HS-27A (cell line): Measurements from ENCODE around the gene RNF167.
A peak's percentile ranks its signal among the peaks of the same experiment; 100 is the strongest.

Source experiments
- DNase-seq: peaks from one replicate; pipeline ENCODE4 v3.0.0-alpha.2; 2012; ENCODE audit warnings: low read depth, missing footprints

RNF167 gene

DNA sequence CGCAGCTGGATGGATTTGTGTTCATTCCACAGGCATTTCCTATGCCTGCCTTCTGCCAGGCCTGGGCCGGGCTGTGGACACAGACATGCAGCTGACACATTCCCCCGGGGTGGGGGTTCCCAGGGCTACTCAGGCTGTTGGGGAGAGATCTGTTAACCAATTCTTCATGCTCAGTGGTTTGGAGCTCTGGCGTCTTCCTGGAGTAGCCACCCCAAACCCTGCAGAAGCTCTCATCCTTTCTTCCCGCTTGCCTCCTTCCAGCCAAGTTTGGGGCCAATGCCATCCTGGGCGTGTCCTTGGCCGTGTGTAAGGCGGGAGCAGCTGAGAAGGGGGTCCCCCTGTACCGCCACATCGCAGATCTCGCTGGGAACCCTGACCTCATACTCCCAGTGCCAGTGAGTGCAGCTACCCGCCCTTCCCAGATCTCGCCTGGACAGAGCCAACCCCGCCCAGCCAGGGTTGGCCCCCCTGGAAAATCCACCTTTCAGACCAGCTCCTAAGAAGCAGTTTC, 13.4 kb downstream of the RNF167 start:
- DNase-seq = peak; percentile 51

DNA sequence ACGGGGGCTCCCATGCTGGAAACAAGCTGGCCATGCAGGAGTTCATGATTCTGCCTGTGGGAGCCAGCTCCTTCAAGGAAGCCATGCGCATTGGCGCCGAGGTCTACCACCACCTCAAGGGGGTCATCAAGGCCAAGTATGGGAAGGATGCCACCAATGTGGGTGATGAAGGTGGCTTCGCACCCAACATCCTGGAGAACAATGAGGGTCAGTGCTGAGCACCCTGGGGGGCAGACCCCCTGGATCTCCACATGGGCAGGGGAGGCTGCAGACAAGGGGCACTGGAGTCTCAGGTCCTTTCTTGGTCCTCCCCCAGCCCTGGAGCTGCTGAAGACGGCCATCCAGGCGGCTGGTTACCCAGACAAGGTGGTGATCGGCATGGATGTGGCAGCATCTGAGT, 15.0 kb downstream of the RNF167 start:
- DNase-seq = no peak

DNA sequence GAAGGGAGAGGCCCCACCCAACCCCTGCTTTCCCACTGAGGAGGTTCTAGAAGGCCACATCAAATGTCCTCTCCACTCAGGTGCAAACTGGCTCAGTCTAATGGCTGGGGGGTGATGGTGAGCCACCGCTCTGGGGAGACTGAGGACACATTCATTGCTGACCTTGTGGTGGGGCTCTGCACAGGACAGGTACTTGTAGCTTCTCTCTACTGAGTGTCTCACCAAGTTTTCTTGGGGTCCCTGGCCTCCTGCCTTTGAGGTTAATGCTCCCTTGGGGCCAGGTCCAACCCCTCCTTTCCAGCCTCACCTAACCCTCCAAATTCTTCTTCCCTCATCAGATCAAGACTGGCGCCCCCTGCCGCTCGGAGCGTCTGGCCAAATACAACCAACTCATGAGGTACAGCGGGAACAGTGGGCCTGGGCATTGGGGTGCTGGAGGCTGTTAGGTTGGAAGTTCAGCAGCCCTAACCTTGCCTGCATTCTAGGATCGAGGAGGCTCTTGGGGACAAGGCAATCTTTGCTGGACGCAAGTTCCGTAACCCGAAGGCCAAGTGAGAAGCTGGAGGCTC, 16.5 kb downstream of the RNF167 start:
- no peak for DNase-seq

DNA sequence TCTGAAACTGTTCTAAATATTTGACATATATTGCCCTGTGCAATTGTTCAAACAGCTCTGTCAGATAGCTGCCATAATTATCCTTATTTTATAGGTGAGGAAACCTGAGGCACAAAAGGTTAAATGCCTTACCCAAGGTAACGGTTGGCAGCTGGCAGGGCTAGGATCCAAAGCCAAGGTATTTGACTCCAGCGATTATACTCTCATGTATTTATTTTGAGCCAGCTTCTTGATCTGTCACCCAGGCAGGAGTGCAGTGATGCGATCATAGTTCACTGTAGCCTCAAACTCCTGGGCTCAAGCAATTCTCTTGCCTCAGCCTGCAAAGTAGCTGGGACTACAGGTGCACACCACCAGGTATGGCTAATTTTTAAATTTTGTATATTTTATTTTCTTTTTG, 18.0 kb downstream of the RNF167 start:
- no peak for DNase-seq

DNA sequence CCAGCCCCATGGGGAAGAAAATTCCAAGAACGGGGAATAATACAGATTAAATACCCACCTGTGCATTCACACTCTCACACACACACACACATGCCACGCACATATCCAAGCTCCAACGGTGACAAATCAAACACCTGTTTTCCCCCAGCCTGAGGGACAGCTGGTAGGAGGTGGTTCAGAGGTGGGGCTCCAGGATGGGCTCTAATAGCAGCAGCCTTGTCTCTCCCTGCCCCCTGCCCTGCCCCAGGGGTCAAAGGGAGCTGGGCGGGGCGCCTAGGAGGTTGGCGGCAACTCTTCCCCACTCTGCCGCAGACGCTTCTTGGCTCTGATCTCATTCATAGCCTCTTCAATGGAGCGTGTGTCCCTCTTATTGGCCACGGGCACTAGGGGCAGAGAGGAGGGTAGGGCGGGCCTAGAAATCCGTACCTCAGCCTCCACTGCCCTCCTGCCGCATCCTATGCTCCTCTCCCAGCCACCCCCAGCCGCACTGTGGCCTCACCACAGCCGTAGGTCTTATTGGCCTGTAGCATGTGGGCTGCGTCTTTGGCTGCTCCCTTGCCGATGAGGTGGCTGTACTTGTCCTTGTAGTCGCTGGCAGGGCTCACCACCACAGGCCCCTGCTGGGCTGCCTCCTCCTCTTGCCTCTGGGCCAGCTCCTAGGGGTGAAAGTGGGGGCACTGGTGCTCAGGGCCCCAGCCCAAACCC, 19.3 kb downstream of the RNF167 start:
- DNase-seq = no peak

DNA sequence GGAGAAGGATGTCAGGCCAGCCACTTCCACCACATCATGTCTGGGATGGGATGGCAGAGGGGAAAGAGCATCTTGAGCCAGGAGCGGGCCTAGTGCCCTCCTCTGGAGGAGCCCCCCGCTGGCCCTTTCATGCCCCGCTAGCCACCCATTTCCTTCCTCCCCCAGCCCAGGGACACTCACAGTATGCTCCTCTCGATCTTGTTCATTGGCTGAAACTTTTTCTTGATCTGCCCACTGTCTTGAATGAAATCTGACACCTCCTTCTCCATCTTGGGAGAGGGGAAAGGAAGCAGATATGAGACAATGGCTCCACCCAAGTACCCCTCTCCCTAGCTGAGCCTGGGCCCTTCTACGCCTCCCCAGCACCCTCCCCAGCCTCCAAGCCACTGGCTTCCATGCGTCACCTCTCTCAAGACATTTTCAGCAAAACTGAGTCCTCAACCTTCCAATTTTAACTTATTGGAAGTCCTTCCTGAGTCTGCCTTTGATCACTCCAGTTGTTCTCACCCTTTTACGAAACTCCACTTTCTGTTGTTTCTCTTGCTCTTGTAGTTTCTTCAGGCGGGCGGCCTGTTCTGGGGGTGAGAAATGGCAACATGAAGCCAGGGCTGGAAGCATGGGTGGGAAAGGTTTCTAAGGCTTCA, 20.3 kb downstream of the RNF167 start:
- DNase-seq = no peak

DNA sequence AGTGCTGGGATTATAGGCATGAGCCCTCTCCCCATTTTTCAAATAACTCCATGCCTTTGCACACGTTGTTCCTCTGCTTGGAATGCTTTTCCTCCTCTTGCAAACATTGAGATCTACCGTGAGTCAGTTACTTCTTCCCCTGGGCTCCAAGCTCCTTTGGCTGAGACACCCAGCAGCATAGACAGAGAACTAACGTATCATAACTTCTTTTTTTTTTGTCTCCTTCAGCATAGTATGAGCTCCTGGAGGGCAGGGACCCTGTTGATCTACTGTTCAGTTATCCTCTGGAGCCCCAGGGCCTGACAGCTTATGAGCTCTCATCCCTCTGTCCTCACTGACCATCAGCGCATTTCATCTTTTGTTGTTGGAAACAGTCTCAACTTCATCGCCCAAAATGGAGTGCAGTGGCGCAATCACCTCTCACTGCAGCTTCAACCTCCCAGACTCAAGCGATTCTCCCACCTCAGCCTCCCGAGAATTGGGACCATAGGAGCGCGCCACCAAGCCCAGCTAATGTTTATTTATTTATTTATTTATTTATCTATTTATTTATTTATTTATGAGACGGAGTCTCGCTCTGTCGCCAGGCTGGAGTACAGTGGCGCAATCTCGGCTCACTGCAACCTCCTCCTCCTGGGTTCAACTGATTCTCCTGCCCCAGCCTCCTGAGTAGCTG, 25.4 kb downstream of the RNF167 start:
- DNase-seq = no peak

DNA sequence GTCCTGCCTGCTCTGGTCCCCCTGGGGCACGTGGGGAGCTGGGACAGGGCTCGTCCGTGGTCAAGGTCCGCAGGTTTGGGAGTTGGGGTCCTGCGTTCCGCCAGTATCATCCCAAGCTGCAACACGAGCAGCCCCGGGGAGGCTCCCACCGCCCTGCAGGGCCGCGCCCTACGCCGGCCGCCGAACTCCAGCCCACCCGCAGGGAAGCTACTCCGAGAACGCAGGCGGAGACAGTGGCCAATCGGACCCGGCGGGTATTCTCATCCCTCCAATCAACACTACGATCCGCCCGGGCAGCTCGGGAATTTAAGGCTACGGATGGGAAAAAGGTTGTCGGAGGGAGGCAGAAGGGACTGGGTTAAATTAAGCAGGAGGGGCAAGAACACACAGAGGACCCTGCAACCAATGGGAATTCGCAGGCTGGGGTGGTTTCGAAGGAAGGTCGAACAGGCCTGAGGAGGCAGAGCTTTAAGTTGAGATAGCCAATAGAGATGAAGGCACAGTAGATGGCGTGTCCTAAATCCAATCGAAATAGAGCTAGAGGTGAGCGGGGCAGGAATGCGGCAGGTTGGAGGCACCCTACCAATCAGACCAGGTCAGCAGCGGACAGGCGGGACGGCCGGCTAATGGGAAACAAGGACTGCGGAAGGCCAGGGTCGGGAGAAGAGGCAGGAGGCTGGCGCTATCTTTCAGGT, 26.9 kb downstream of the RNF167 start:
- DNase-seq = peak; percentile 93

DNA sequence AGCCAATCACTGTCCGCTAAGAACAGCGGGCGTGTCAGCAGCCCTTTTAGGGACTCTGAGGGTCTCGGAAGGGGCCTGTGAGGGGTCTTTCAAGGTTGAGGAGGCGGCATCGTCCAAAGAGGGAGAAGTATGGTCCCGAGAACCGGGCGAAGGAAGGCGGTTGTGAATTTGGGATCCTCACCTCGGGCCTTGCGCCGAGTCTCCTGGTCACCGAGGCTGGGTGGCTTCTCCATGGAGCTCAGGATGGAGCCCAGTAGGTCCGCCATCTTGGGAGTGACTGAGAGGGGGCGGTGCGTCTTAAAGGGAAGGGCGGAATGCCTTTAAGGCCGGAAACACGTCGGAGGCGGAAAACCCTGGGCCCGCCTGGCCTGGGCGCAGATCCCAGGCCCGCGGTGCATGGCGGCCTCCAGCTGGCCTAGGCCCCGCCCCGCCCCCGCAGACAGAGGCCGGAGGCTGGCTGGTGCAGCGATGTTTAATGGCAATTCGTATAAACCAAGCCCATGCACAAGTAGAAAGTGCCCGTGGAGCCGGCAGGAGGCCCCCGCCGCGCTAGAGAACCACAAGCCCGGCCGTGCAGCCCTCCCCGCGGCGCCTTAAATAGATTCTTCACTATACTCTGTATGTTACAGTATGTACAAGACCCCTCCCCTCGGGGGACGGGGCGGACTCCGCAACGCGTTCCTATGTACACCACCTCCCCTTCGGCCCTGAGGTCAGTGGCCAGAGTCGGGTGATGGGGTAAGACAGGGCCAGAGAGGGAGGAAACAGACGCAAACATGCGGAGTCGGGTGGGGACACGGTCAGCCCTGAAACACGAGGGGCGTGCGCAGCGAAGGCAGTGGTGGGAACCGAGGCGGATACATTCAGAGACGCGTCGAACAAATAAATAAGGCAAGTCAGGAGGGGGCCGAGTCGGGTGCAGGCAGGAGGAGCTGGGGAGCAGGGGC, 27.7 kb downstream of the RNF167 start, which contains the start of gene SPAG7:
Gene SPAG7, minus strand, starts transcription at position 279 of the 947 bp plus-strand sequence. Its CDS starts 13 bp downstream, at position 266.
- DNase-seq = peak; percentile 83

DNA sequence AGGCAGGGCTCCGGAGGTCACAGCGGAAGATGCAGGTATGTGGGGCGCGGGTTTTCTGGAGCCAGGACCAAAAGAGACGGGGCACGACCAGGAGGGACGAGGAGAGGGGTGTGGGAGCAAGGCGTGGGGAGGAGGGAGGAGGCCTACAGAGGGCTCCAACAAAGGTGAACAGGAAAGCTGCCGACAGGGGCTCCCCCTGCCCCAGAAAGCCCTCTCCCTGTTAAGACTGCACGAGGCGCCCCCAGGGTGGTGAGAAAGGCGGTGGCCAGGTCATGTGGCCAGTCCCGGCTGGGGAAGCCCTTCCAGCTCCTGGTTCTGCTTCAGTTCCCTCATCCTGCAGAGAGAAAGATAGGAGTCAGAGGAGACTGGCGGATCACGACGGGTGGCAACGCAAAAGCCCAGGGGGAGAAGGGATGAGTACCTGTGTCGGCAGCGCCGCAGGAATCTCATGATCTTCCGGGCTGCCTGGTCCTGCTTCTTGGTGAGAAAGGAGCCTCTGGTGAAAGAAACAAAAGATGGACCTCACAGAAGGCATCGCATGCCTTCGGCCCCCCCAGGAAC, 28.5 kb downstream of the RNF167 start:
- no peak for DNase-seq

DNA sequence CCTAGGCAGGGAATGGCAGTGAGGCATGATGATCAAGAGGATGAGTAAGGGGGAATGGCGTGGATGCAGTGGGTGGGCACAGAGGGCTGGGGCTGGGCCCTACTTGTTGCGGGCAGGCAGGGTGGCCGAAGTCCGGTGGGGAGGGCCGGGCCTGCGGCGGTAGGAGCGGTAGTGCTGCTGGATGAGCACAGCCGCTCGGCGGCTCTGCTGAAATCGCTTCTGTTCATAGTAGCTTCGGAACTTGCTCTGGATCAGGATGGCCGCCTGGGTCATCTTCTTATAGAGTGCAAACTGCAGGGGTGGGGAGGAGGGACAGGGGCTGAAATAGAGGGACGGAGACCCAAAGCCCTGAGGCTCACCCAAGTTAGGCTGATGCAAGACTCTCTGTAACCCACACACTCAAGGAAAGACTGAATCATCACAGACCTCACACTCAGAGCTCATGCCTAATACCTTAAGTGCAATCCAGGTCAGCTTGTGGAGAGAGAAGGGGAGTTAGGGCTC, 29.0 kb downstream of the RNF167 start:
- DNase-seq = no peak

DNA sequence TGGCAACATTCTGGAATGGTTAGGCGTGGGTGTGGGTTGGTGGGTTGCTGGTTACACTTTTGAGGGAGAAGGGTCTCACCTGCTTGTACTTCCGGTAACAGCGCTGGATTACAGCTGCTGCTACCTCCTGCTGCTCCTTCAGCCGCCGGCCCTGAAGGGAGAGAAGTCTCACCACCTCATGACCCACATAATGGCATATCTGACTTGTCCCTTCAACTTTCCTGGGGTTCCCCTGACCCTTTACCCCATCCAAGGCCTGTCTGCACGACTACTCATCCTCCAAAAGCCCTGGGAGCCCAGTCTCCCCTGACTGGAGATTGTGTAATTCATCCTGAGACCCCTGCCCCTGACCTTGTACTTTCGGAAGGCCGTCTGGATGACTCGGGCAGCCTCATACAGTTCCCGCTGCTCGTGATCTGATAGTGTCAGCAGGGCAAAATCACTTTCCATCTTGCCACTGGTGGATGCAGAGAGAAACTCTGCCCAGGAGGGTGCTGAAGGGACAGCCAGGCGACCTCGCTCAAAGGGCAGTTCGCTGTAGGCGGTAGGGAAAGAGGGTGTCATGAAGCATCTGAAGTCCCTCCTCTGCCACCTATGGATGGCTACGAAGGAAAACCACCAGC, 29.6 kb downstream of the RNF167 start:
- no peak for DNase-seq

DNA sequence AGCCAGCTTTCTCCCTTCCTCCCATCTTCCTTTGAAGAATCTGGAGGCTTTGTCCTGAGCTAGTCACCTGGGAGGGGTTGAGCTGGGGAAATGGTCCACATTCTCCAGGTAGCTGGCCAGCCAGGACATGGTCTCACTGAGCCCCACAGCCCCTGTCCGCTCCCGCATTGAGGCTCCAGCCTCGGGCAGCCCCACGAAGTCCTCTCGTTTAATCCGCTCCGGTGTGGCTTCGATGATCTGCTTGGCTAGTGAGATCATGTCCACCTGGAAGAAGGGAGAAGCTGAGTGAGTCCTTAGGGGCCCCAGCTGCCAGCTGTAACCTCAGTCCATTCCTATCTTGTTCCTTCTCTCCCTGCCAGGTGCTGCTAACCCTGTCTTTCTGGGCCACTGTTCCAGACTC, 30.2 kb downstream of the RNF167 start:
- DNase-seq = no peak

DNA sequence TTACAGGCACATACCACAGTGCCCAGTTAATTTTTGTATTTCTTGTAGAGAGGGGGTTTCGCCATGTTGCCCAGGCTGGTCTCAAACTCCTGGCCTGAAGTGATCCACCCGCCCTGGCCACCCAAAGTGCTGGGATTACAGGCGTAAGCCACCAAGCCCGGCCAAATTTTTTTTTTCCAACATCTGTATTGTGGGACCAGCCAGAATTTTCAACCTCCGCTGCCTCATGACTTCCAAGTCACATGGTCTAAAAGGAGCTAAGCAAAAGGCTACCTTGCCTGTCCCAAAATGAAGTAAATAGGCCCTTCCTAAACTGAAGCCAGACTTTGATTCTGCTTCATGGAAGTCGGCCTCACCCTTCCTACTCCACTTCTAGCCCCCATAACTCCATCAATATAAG, 31.8 kb downstream of the RNF167 start:
- no peak for DNase-seq

DNA sequence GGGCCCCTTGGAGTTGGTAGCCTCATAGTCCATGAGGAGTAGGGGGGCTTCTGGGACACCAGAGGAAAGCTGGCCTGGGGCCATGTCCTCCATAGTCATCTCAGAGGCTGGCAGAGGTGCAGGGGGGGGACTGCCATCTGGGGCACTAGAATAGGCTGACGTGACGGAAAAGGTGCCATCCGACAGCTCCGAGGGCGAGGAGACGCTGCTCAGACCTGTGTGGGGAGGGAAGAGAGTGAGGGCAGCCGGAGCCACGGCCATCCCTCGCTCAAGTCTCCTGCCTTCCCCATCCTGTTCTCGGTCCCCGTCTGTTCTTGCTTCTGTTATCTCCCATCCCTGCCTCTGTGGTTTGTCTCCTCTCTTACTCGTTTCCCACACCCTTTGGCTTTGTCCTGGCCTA, 32.3 kb downstream of the RNF167 start:
- no peak for DNase-seq

DNA sequence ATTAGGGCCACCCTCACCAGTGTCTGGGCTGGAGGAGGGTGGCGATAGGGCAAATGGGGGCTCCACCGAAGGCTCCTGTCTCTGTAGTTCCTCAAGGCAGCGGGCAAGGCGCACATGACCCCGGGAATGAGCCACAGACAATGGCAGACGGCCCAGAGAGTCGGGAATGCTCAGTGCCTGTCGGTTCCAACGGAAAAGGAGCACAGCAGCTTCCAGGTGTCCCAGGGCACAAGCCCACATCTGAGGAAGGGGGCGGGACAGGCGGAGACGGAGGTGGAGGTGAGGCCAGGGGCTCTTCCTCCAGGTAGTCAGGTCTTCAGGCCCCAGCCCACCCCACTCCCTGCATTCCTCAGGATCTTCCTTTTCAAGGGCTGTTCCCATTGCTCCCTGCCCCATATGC, 32.7 kb downstream of the RNF167 start:
- DNase-seq = no peak

DNA sequence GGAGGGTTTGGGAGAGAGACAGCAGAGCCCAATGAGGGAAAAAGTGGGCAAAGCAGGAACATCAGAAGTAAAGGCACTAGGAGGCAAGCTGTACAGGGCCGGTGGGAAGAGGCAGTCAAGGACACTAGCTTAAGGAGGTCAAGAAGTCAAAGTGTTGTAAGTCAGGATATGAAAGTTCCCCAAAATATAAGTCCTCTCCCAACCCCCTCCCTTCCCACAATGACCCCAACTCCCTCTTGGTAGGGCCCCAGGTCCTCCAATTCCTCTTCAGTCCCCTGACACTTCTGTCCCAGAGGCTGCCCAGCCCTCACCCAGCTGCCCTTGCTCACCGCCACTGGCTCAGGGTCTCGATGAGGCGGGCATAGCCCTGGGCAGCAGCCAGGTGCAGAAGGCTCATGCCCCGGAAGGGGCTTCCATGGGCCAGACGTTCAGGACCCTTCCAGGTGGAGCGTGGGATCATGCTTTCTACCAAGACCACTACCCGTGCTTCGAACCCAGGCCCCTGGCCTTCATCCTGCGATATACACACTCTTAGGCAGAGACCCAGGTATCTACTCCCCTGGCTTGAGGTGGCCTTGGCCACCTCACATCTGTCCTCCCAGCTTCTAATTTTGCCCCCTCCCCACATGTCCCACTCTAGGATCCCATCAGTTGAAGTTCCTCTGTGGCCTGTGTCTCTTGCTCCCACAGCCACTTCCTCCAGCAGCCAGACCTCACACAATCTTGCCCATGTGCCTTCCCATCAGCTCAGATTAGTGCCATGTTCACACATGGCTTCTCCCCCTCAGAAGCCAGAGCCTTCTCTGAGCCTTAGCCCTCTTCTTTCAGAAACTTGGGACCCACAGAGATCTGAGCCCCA, 33.4 kb downstream of the RNF167 start:
- no peak for DNase-seq

DNA sequence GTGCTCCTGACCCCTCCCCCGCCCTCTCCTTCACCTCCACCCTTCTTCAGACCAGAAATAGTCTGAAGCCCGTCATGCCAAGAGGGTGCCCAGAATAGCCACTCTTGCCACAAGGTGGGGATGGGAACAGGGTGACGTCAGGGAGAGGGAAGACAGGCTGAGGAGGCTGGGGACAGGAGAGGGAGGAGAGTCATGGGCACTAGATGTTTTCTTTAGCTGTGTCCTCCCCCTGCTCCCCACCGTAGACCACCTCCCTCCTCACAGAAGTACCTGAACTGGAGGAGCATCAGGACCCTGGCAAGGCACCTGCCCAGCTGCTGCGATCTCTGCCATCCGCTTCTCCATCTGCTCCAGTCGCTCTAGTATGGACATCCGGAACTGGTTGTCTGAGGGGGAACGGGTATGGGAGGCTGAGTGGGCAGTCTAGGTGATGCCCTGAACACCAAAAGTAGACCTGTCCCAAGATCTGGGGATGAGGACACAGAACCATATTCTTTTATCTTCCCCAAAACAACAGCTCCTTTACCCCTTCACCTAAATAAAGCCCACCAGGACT, 34.1 kb downstream of the RNF167 start:
- no peak for DNase-seq

DNA sequence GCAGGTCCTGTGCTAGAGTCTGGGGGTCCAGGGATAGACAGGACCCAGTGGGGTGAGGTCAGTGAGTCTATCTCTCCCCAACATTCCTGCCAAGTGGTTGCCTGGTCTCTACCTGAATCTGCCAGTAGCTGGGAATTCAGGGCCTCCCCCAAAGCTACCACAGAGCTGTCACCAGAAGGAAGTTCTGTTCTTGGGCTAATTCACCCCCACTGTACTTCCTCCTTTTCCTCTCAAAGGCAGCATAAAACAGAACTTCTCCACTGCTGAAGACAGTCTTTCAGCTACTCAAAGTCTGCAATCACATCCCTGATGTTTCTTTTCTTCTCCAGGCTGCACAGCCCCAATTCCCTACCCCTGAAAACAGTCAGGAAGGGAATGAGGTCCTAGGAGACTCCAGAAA, 38.7 kb downstream of the RNF167 start:
- DNase-seq = no peak
